Astrocyte (in vitro differentiated cells and primary cell): ENCODE data around the gene CYYR1.

Source experiments
- EZH2 ChIP-seq: IDR thresholded peaks from 2 replicates; pipeline ENCODE4 v1.6.1; 2012; ENCODE audit warnings: mild to moderate bottlenecking, low read length, inconsistent platforms; ENCODE audit not compliant: insufficient read depth
- TF ChIP-seq, protein P1 (sequence below): IDR thresholded peaks from 2 replicates; pipeline ENCODE4 v1.5.1; 2011; ENCODE audit warnings: low read depth, mild to moderate bottlenecking, inconsistent platforms, low read length, moderate library complexity; ENCODE audit not compliant: insufficient read depth

DNA sequence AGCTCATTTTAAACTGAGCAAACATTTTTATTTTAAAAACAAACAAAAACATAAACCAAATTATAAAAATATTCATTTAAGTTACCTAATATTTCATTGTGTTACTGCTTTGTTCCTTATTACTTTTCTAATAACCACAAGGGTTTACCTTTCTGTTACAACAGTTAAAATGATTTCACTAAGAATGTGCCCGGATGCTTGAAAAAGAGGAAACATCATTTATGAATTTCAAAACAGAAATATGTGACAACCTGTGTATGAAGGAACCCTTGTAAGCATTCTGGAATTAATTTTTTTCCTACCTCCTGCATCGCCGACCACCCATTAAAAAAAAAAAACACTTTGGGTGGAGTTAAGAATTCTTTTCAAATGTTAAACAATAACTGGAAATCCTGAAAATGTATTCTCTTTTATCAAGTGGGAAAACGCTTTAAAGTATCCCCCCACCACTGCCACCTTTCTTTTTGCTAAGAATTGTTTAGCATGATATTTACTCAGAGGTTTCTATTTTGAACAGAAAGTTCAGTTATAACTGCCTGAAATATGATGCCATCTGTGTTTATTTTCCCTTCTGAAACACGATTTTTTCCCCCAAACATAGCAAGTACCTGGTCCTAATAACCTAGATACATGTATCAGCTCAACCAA lies 9.1 kb downstream of the CYYR1 start:
- TF ChIP-seq, protein P1, sequence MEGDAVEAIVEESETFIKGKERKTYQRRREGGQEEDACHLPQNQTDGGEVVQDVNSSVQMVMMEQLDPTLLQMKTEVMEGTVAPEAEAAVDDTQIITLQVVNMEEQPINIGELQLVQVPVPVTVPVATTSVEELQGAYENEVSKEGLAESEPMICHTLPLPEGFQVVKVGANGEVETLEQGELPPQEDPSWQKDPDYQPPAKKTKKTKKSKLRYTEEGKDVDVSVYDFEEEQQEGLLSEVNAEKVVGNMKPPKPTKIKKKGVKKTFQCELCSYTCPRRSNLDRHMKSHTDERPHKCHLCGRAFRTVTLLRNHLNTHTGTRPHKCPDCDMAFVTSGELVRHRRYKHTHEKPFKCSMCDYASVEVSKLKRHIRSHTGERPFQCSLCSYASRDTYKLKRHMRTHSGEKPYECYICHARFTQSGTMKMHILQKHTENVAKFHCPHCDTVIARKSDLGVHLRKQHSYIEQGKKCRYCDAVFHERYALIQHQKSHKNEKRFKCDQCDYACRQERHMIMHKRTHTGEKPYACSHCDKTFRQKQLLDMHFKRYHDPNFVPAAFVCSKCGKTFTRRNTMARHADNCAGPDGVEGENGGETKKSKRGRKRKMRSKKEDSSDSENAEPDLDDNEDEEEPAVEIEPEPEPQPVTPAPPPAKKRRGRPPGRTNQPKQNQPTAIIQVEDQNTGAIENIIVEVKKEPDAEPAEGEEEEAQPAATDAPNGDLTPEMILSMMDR: no peak
- TF ChIP-seq EZH2: no peak
